Right ventricle myocardium superior (tissue), 1 donor: ENCODE data around the gene GOLGA8B. TPM values are rescaled to one million over a fixed set of nuclear protein-coding genes. Genes with fewer than 3 reads are reported as not detected.
"Not testable (repeated sequence)": the region's sequence is repeated elsewhere in the genome, so short reads cannot be mapped to it uniquely, and the experiment has no call there.

Experiments used
- ATAC-seq: fragments of 200-7000 bp; cut with Tn5 transposase; one replicate; pipeline ENCODE4 v1.9.1; 2020; ENCODE audit warnings: mild to moderate bottlenecking; ENCODE audit not compliant: poor library complexity
- DNase-seq: peaks from one replicate; pipeline ENCODE4 v3.0.0-alpha.2; 2020
- intact Hi-C: fragments of 100-400 bp; cut with DNase I; formaldehyde crosslinking; loops from one replicate; pipeline ENCODE4 v1.11.2; 2022
- long read RNA-seq: library from polyadenylated mRNA; unstranded; transcript quantifications from one replicate; pipeline ENCODE4 v2.0.0, GENCODE V29; 2021
- total RNA-seq: library from RNA; stranded (reverse); fragmentation: NEBNext Ultra II Directional; extraction: Animal tissue kit (Norgen Biotek cat#: 25700); gene quantifications from one replicate; pipeline ENCODE4 v1.2.1, GENCODE V29; 2021
- donor health status: DM: no; HTN: yes; CAD: no; lungs with severe emphysema.

GOLGA8B gene
- total RNA-seq: 9.1 TPM
- long read RNA-seq, partial matches to known transcripts: 8 of 11 reads
- long read RNA-seq, other reads (novel, unspliced or antisense): 3 of 11 reads

- ATAC-seq (peak; percentile 81), DNase-seq (peak; percentile 73)
- intact Hi-C loops: loop anchor here (5.0 kb wide), 1 partner anchor 146 kb away; the partner anchor contains the start of gene GOLGA8A
Observed at GRCh38 chr15:34583399-34584329, at the start of gene GOLGA8B. Gene GOLGA8B (minus strand): TSS chr15:34583651. CDS start chr15:34535912, 47,739 bp downstream.

- ATAC-seq: not testable (repeated sequence)
Observed at GRCh38 chr15:34633165-34633564, 49.7 kb upstream of the GOLGA8B start.

GRCh38 chr15:34628577-34629152 lies 45.2 kb upstream of the GOLGA8B start:
- intact Hi-C loops: no loop called here
- ATAC-seq (no peak), DNase-seq (no peak)

More at GRCh38 chr15:34633165-34633564, 49.7 kb upstream of the GOLGA8B start:
- intact Hi-C loops, DNase-seq: not testable (repeated sequence)

GRCh38 chr15:34625007-34625406 lies 41.6 kb upstream of the GOLGA8B start:
- ATAC-seq: no peak
- intact Hi-C loops: no loop called here
- DNase-seq: no peak

- intact Hi-C loops: no loop called here
- no peak for DNase-seq
- ATAC-seq: peak; percentile 62
Observed at GRCh38 chr15:34621675-34622074, 38.2 kb upstream of the GOLGA8B start.

GRCh38 chr15:34620814-34621213 lies 37.4 kb upstream of the GOLGA8B start:
- ATAC-seq (no peak), DNase-seq (no peak)
- intact Hi-C loops: no loop called here

GRCh38 chr15:34620142-34620541 lies 36.7 kb upstream of the GOLGA8B start:
- no peak for ATAC-seq
- intact Hi-C loops: no loop called here
- no peak for DNase-seq

- intact Hi-C loops: loop anchor here (5.0 kb wide), 1 partner anchor 303 kb away; no protein-coding TSS in a partner anchor
- ATAC-seq: no peak
Observed at GRCh38 chr15:34619151-34619550, 35.7 kb upstream of the GOLGA8B start.

GRCh38 chr15:34618073-34618472 lies 34.6 kb upstream of the GOLGA8B start:
- intact Hi-C loops: loop anchor here (5.0 kb wide), 1 partner anchor 304 kb away; no protein-coding TSS in a partner anchor
- no peak for ATAC-seq
- no peak for DNase-seq

More at GRCh38 chr15:34619151-34619550, 35.7 kb upstream of the GOLGA8B start:
- no peak for DNase-seq

- ATAC-seq (peak; percentile 88), DNase-seq (no peak)
- intact Hi-C loops: loop anchor here (5.0 kb wide), 1 partner anchor 306 kb away; no protein-coding TSS in a partner anchor
Observed at GRCh38 chr15:34616613-34617012, 33.2 kb upstream of the GOLGA8B start.

- ATAC-seq (no peak), DNase-seq (no peak)
- intact Hi-C loops: no loop called here
Observed at GRCh38 chr15:34613997-34614396, 30.5 kb upstream of the GOLGA8B start.

GRCh38 chr15:34613301-34613700 lies 29.9 kb upstream of the GOLGA8B start:
- ATAC-seq (no peak), DNase-seq (no peak)
- intact Hi-C loops: no loop called here

GRCh38 chr15:34610354-34610753 lies 26.9 kb upstream of the GOLGA8B start:
- ATAC-seq (peak; percentile 73), DNase-seq (no peak)
- intact Hi-C loops: no loop called here

- intact Hi-C loops: no loop called here
- peak; percentile 82 for ATAC-seq
Observed at GRCh38 chr15:34609102-34610057, 25.9 kb upstream of the GOLGA8B start.

GRCh38 chr15:34608517-34608916 lies 25.1 kb upstream of the GOLGA8B start:
- intact Hi-C loops: no loop called here
- DNase-seq (no peak), ATAC-seq (no peak)

More at GRCh38 chr15:34609102-34610057, 25.9 kb upstream of the GOLGA8B start:
- DNase-seq: no peak

- DNase-seq: no peak
- intact Hi-C loops: no loop called here
- no peak for ATAC-seq
Observed at GRCh38 chr15:34607832-34608231, 24.4 kb upstream of the GOLGA8B start.

GRCh38 chr15:34606545-34606944 lies 23.1 kb upstream of the GOLGA8B start:
- no peak for ATAC-seq
- DNase-seq: no peak

GRCh38 chr15:34606131-34606530 lies 22.7 kb upstream of the GOLGA8B start:
- ATAC-seq (no peak), DNase-seq (no peak)
- intact Hi-C loops: no loop called here

More at GRCh38 chr15:34606545-34606944, 23.1 kb upstream of the GOLGA8B start:
- intact Hi-C loops: no loop called here
